C4-2B (cell line): Measurements from ENCODE around the gene POLR1A.

Experiments used
- H3K27ac ChIP-seq: fragments of 450-650 bp; 2 replicates; pipeline ENCODE4 v1.5.1; 2017
- CTCF ChIP-seq: fragments of 450-650 bp; conservative IDR thresholded peaks from 2 replicates; pipeline ENCODE4 v1.5.1; 2017; ENCODE audit warnings: mild to moderate bottlenecking
- ZFX ChIP-seq: fragments of 450-650 bp; IDR thresholded peaks from 2 replicates; pipeline ENCODE4 v1.6.1; 2017

The POLR1A gene

GRCh38 chr2:85975581-85975980 is 130.1 kb downstream of the POLR1A start:
- H3K27ac ChIP-seq, result peak overlapping the region; percentile 45
- TF ChIP-seq ZFX (no peak), CTCF (no peak)

GRCh38 chr2:85974390-85974789 is 131.3 kb downstream of the POLR1A start:
- H3K27ac ChIP-seq, result no peak overlapping the region
- TF ChIP-seq ZFX, result no peak
- TF ChIP-seq CTCF, result no peak

GRCh38 chr2:85972355-85972754 is 133.3 kb downstream of the POLR1A start:
- no peak overlapping the region for H3K27ac ChIP-seq
- TF ChIP-seq CTCF (no peak), ZFX (no peak)

GRCh38 chr2:85971366-85971765 is 134.3 kb downstream of the POLR1A start:
- no peak overlapping the region for H3K27ac ChIP-seq
- no peak for TF ChIP-seq ZFX
- TF ChIP-seq CTCF, result no peak
